ENCODE measurements around the gene HSPE1.
"Not testable (repeated sequence)": the region's sequence is repeated elsewhere in the genome, so short reads cannot be mapped to it uniquely, and the experiment has no call there.

Gene HSPE1

GRCh38 chr2:197499594-197500502, at the start of gene HSPE1, which contains the start of gene HSPD1:
Gene HSPE1, plus strand, starts transcription at chr2:197500379. Its CDS starts 58 bp downstream, at chr2:197500437.
Gene HSPD1, minus strand, starts transcription at chr2:197499840. Its CDS starts 992 bp downstream, at chr2:197498848.
- peak; percentile 87 to 100 (median 98) for DNase-seq

GRCh38 chr2:197450465-197450864, 49.7 kb upstream of the HSPE1 start:
- DNase-seq = no peak

GRCh38 chr2:197450935-197451358, 49.2 kb upstream of the HSPE1 start:
- not testable (repeated sequence) for DNase-seq

- DNase-seq = no peak
These were observed 47.4 kb upstream of the HSPE1 start for GRCh38 chr2:197452754-197453122.

- peak; percentile 90 to 100 (median 100) for DNase-seq
These were observed 46.9 kb upstream of the HSPE1 start, which contains the start of gene COQ10B for GRCh38 chr2:197453123-197453913. Gene COQ10B, plus strand, starts transcription at chr2:197453552. Its CDS starts 9 bp downstream, at chr2:197453561.

- DNase-seq = peak in 7 of 58 donors; percentile 28 to 70 (median 54)
These were observed 46.2 kb upstream of the HSPE1 start for GRCh38 chr2:197453914-197454398.

- DNase-seq = no peak
These were observed 45.3 kb upstream of the HSPE1 start for GRCh38 chr2:197454923-197455322.

- no peak for DNase-seq
These were observed 44.8 kb upstream of the HSPE1 start for GRCh38 chr2:197455428-197455827.

GRCh38 chr2:197460649-197461048, 39.5 kb upstream of the HSPE1 start:
- no peak for DNase-seq

- no peak for DNase-seq
These were observed 39.1 kb upstream of the HSPE1 start for GRCh38 chr2:197461057-197461456.

GRCh38 chr2:197464175-197464574, 36.0 kb upstream of the HSPE1 start:
- DNase-seq = no peak

GRCh38 chr2:197472166-197472565, 28.0 kb upstream of the HSPE1 start:
- no peak for DNase-seq

- DNase-seq = no peak
These were observed 22.4 kb upstream of the HSPE1 start for GRCh38 chr2:197477797-197478196.

GRCh38 chr2:197480165-197481036, 19.8 kb upstream of the HSPE1 start:
- DNase-seq = no peak

- not testable (repeated sequence) for DNase-seq
These were observed 15.9 kb upstream of the HSPE1 start for GRCh38 chr2:197484248-197484647.

GRCh38 chr2:197486175-197486574, 14.0 kb upstream of the HSPE1 start:
- no peak for DNase-seq

- no peak for DNase-seq
These were observed 12.8 kb upstream of the HSPE1 start for GRCh38 chr2:197487385-197487784.

GRCh38 chr2:197495433-197496134, 4.6 kb upstream of the HSPE1 start:
- no peak for DNase-seq

GRCh38 chr2:197496695-197497094, 3.5 kb upstream of the HSPE1 start:
- no peak for DNase-seq

- no peak for DNase-seq
These were observed 2.9 kb upstream of the HSPE1 start for GRCh38 chr2:197497326-197497725.

Measured in anterior cingulate cortex (tissue), 58 donors.